Breast epithelium (tissue), 3 donors: ENCODE data around the gene NPIPB6.

ENCODE experiments used
- CTCF ChIP-seq, 3 donors: fragments of 450-650 bp; IDR thresholded peaks; one replicate each; pipeline ENCODE4 v1.5.1; 2016 to 2017; ENCODE audit warnings: antibody characterized with exemption in 3 of 3, mild to moderate bottlenecking in 3 of 3, moderate library complexity in 3 of 3
- POLR2A ChIP-seq: fragments of 450-650 bp; IDR thresholded peaks from one replicate; pipeline ENCODE4 v1.6.1; 2016; ENCODE audit warnings: antibody characterized with exemption, mild to moderate bottlenecking, moderate library complexity

- no peak for TF ChIP-seq CTCF (IDR thresholded peaks at IDR 0.05)
- no peak for TF ChIP-seq POLR2A
These were observed 51.0 kb downstream of the NPIPB6 start for GRCh38 chr16:28312327-28312726.
